Activated CD4-positive, CD25-positive, alpha-beta regulatory T cell treated with anti-CD3 and anti-CD28 coated beads, Interleukin-2, amount 50 U/mL, for 24 hours (primary cell): Measurements from ENCODE around the gene ESR2.
A peak's percentile ranks its signal among the peaks of the same experiment; 100 is the strongest.

Experiments
- ATAC-seq, 2 donors: fragments of 150-1000 bp; cut with Tn5 transposase; one replicate each; pipeline ENCODE4 v1.10.0; 2021; ENCODE audit warnings: mild to moderate bottlenecking in 1 of 2, moderate library complexity in 1 of 2

Gene ESR2

GRCh38 chr14:64265222-64265621, 28.9 kb downstream of the ESR2 start:
- ATAC-seq, result no peak

- no peak for ATAC-seq
These were observed 33.8 kb downstream of the ESR2 start for GRCh38 chr14:64260418-64260817.

- ATAC-seq, result no peak
These were observed 38.4 kb downstream of the ESR2 start for GRCh38 chr14:64255756-64256155.

- ATAC-seq, result no peak
These were observed 40.5 kb downstream of the ESR2 start for GRCh38 chr14:64253672-64254071.

GRCh38 chr14:64249363-64249762, 44.8 kb downstream of the ESR2 start:
- ATAC-seq, result no peak

GRCh38 chr14:64248689-64249088, 45.5 kb downstream of the ESR2 start:
- no peak for ATAC-seq

- ATAC-seq, result no peak
These were observed 47.0 kb downstream of the ESR2 start for GRCh38 chr14:64247195-64247594.

GRCh38 chr14:64246688-64247087, 47.5 kb downstream of the ESR2 start:
- no peak for ATAC-seq

GRCh38 chr14:64245491-64245890, 48.7 kb downstream of the ESR2 start:
- ATAC-seq, result no peak

- no peak for ATAC-seq
These were observed 49.9 kb downstream of the ESR2 start for GRCh38 chr14:64244279-64244678.

GRCh38 chr14:64238631-64239030, 55.5 kb downstream of the ESR2 start:
- no peak for ATAC-seq

GRCh38 chr14:64238049-64238448, 56.1 kb downstream of the ESR2 start:
- ATAC-seq, result no peak

- peak in 1 of 2 donors; percentile 22 for ATAC-seq
These were observed 58.2 kb downstream of the ESR2 start for GRCh38 chr14:64235652-64236640.

- ATAC-seq, result no peak
These were observed 59.1 kb downstream of the ESR2 start for GRCh38 chr14:64234877-64235651.

- no peak for ATAC-seq
These were observed 60.5 kb downstream of the ESR2 start for GRCh38 chr14:64233531-64234190.

GRCh38 chr14:64232944-64233343, 61.2 kb downstream of the ESR2 start:
- ATAC-seq, result no peak

GRCh38 chr14:64232095-64232838, 61.9 kb downstream of the ESR2 start:
- peak; percentile 33 to 48 for ATAC-seq

- no peak for ATAC-seq
These were observed 64.7 kb downstream of the ESR2 start for GRCh38 chr14:64229489-64229888.

GRCh38 chr14:64227856-64228255, 66.3 kb downstream of the ESR2 start:
- no peak for ATAC-seq

GRCh38 chr14:64225151-64225757, 68.9 kb downstream of the ESR2 start:
- ATAC-seq, result no peak

- ATAC-seq, result no peak
These were observed 72.7 kb downstream of the ESR2 start for GRCh38 chr14:64221391-64222003.
